Esophagus squamous epithelium (tissue), 4 donors: ENCODE measurements around the gene FAIM.

Source experiments
- CTCF ChIP-seq, 6 experiments: fragments of 450-650 bp in 4 of 6; fragments of 200-600 bp in 2 of 6; sonication (generic) in 2 of 6; IDR thresholded peaks; one replicate each; pipeline ENCODE4 v1.5.1; 2016 to 2019; ENCODE audit warnings: antibody characterized with exemption in 6 of 6, mild to moderate bottlenecking in 4 of 6, moderate library complexity in 4 of 6
- POLR2A ChIP-seq, 4 donors: fragments of 450-650 bp; IDR thresholded peaks; one replicate each; pipeline ENCODE4 v1.6.1; 2017; ENCODE audit warnings: antibody characterized with exemption in 4 of 4, mild to moderate bottlenecking in 4 of 4, moderate library complexity in 3 of 4

GRCh38 chr3:138678086-138678485 lies 69.5 kb downstream of the FAIM start:
- TF ChIP-seq CTCF (IDR thresholded peaks at IDR 0.05) (no peak), POLR2A (IDR thresholded peaks at IDR 0.05) (no peak)
